NCI-H524 (cell line): ENCODE data around the gene HIBADH.
"Not testable (repeated sequence)": the region's sequence is repeated elsewhere in the genome, so short reads cannot be mapped to it uniquely, and the experiment has no call there.

Source experiments
- DNase-seq, 2 experiments: peaks; one replicate each; lab custom pipeline; 2025; lab: John Stamatoyannopoulos, UW

The HIBADH gene

DNA sequence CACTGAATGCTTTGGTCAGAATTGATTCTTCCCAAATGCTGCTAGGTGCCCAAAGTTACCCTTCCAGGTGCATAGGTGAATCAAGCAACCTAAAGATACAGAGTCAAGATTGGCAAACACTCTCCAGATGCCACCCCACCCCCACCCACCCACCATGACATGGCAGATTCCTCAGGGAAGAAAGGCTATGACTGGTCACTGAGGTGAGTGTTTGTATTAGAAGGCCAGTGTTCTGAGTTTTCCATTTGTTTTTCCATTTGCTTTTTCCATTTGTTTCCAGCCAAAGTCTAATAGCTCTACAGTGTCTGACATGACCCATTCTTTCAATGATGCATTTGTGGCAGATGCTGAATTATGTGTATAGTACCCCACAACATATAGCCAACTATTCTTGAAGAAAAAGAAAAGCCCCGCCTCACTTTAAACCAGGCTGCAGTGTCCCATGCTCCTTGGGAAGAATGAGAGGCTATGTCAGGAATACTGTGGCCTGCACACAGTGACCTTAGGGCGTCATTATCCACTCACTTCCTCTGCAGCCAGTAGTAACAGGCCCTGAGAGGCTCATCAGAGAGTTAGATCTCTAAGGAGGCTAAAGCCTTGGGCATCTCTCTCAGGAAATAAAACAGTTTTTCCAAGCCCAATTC is 16.1 kb upstream of the HIBADH start:
- DNase-seq, result no peak

DNA sequence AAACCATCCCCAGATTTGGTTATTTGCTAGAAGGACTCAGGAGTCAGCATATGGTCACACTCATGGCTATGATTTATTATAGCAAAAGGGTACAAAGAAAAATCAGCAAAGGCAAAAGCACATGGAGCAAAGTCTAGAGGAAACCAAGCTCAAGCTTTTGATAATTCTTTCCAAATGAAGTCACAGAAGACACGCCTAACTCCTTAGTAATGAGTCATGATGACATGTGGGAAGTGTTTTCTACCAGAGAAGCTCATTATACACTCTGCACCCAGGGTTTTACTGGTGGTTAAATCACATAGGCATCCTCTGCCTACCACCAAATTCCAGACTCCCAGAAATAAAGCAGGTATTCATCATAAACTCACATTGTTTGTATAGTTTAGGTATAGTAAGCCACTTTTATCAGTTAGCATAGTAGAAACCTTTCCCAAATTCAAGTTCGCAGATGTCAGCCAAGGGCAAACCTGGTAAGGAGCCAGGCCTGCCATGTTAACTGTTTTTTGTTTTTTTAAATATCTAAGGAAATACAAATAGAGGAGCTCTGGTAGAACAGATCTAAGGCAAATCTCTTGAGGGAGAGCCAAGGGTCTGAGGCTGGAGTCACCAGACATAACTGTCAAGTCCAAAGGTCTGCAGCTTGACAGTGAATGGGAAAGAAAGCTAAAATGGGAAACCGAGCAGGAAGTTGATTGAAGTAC is 15.4 kb upstream of the HIBADH start:
- DNase-seq, result no peak

DNA sequence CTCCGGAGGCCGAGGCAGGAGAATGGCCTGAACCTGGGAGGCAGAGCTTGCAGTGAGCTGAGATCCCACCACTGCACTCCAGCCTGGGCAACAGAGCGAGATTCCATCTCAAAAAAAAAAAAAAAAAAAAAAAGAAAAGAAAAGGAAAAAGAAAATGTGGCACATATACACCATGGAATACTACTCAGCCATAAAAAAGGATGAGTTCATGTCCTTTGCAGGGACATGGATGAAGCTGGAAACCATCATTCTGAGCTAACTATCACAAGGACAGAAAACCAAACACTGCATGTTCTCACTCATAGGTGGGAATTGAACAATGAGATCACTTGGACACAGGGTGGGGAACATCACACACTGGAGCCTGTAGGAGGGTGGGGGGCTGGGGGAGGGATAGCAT is 11.4 kb upstream of the HIBADH start:
- not testable (repeated sequence) for DNase-seq

DNA sequence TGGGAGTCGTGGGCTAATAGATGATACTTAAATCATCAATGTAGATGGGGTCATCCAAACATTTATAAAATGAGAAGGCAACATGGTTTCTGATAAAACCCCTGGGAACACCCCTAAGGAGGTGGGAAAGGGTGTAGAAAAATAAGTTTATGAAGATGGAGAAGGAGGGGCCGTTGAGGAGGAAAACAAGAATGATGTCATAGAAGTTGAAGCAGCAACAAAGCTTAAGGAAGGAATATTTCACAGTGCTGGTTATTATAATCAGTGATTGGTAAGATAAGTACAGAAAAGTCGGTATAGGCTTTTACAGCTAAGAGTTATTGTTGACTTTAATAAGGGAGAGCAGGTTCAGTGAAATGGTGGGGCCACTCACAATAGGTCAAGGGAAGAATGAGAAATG is 9.0 kb upstream of the HIBADH start:
- DNase-seq, result no peak

DNA sequence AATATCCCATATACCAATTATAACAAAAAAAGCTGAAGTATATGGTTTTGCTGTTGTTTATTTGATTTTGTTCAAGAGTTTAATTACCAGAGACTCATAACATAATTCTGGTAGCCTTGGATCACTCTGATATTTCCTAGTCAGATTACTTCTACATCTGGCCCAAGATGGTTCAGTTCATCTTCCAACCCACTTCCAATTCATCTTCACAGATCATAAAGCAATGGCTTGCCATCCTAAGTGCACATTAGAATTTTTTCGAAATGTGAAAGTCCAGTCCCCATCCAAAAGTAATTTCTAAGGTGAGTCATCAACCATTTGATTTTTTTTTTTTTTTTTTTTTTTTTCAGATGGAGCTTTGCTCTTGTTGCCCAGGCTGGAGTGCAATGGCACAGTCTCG is 8.0 kb upstream of the HIBADH start:
- no peak for DNase-seq

DNA sequence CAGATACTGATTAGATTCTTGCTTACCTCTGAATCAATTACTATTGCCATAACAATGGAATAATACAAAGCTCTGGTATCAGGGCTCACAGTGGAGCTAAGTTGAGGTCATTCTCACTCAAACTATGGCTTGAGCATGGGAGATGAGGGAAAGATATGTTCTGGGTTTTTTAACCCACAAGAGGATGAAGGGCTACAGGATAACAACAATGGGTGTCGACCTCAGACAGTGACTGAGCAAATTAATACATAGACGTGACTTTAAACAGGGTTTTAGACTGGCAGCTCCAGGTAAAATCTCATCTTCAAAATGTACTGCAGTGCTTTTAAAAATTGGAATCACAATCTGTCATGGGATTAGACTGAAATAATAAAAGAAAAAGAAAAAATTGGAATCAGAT is 7.5 kb upstream of the HIBADH start:
- no peak for DNase-seq

DNA sequence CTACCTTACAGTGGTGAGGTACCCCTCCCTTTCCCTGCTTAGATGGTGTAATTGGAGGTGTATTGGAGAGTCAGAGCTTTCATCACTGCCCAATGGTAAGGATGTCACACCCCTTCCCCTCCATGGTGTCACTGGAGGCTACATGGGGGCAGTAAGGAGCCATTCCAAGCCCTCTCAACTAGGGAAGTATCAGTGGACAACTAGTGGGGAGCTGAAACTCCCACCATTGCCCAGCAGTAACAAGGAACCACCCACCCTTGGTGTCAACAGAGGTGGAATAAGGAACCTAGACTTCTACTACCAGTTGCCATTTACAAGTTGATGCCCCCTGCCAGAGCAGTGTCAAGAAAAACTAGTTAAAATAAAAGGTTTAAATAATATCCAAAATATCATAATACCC is 2.8 kb upstream of the HIBADH start:
- no peak for DNase-seq

DNA sequence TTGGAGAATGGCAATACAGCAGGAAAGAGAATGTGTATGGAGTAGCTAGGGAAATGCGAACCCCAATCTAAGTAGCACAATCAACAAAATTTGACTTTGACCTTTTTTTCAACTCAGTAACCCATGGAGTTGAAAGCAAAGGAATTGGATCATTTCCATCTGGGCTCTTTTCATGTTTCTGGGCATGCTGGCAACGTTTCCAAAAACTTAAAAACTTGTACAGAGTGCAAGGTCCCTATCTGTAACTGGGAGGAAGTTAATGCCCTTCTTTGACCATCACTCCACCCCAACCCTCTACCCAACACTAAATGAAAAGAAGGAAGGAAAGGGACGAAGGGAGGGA is 1.3 kb upstream of the HIBADH start:
- DNase-seq, result no peak

DNA sequence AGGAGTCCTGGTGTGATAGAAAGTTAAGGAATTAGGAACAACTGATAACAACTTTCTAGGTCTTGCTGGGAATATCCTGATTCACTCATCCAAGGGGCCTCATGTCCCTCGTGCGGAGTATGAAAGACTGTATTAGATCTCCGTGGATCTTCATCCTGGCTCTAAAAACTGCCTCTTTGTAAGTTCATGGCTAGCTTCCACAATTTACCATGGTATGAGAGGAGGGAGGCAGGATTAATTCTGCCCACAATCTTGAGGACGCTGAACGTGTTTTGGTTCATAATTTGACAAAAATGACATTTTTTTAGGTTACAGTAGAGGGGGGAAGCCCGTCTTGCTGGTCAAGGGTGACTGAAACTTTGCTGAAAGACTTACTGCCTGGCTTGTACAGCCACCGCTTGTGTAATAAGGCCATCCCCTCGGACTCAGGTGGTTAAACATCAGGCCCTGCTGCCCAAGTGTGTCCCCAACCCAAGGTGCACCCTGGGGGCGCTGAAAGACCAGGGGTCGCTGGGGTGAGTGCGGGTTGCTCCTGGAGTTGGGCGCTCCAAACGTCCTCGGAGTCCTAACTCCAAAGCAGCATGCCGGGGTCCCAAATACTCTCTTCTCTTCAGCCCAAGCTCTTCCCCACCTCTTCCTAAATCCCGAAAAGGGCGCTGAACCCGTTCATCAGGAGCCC is 733 bp downstream of the HIBADH start:
- peak; percentile 26 to 50 for DNase-seq

DNA sequence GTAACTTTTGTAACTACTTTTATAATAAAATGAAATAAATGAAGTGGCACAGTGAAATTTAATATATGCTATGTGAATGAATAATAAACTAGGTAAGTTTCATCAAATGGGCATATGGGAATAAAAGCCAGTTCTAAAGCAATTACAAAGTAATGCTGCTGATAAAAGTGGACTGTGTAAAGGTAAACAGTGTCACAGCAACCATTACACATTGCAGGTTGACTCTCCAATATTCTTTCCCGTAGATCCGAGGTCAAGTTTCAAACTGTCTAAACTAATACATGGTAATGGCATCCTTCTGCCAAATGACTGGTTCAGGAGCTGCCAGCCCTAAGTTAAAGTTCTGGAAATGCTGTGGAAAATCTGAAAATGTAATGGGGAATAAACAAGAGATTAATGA is 6.0 kb downstream of the HIBADH start:
- DNase-seq, result no peak

DNA sequence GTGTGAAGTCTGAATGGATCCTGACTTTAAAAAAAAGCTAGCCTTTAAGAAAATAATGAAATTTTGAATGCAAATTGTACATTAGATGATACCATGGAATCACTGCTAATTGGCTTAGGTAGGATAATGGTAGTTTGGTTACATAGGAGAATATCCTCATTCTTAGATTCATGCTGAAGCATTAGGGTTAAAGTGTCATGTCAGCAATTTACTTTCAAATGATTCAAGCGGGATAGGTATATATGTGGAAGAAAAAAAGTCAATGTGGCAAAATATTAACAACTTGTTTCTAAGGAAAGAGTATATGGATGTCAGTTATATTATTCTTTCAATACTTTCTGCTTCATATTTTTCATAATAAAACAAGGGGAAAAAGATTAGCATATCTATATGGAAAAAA is 7.5 kb downstream of the HIBADH start:
- DNase-seq, result no peak

DNA sequence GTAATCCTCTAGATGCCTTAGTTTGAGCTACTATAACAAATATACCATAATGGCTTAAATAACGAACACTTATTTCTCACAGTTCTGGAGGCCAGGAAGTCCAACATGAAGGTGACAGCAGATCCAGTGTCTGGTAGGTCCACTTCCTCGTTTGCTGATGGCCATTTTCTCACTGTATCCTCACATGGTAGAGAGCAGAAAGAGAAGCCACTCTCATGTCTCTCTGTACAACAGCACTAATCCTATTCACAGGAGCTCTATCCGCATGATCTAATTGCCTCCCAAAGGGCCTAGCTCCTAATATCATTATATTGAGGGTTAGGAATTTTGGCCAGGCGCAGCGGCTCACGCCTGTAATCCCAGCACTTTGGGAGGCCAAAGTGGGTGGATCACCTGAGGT is 10.2 kb downstream of the HIBADH start:
- DNase-seq, result no peak

DNA sequence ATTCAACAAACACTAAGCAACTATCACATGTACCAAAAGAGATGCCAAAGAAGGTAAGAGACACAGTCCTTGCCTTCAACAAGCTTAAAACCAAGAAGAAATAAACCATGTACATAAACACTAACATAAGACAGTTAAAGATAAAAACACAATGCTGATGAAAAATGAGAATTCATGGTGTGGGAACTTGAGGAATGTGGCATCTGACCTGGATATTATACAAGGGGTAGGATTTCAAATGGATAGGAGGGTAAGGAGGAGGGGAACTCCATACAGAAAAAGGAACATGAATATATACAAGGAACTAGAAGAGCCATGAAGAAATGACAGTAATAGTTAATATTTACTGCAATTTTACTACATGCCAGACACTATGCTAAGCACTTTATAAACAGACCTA is 11.0 kb downstream of the HIBADH start:
- no peak for DNase-seq

DNA sequence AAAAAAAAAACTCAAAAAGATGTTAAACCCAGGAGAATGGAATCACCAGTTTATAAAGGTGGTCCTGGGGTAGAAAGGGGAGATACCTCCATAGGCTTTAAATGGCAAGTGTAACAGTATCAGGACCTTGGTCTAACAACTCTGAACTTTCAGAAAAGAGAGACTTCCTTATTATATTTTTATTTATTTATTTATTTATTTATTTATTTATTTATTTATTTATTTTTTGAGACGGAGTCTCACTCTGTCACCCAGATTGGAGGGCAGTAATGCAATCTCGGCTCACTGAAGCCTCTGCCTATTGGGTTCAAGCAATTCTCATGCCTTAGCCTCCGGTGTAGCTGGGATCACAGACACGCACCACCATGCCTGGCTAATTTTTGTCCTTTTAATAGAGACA is 12.4 kb downstream of the HIBADH start:
- DNase-seq, result no peak

DNA sequence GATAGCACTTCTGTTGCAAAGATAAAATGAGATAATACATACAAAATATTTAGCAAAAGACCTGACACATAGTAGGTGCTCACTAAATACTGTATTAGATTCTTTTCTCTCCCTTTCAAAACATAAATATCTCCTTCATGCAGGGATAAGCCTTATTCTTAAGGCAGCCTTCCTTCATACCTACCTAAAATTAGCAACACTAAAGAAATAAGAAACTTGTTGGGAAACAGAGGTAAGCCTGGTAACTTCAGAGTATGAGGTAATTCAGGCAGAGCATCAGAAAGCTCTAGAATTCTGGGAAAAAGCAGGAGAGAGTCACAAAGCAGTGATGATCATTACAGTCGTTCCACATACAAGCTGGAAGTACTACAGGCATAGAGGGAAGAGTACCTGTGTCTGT is 15.2 kb downstream of the HIBADH start:
- no peak for DNase-seq

DNA sequence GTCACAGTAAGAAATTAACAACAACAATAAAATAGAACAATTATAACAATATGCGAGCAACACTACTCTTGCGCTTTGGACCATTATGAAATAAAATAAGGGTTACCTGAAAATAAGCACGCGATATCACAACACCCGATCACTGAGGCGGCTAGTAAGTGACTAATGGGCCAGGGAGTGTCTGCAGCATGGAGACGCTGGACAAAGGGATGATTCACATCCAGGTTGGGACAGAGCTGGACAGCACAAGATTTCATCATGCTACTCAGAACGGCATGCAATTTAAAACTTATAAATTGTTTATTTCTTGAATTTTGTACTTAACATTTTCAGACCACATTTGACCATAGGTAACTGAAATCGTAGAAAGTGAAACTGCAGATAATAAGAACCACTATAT is 15.6 kb downstream of the HIBADH start:
- no peak for DNase-seq

DNA sequence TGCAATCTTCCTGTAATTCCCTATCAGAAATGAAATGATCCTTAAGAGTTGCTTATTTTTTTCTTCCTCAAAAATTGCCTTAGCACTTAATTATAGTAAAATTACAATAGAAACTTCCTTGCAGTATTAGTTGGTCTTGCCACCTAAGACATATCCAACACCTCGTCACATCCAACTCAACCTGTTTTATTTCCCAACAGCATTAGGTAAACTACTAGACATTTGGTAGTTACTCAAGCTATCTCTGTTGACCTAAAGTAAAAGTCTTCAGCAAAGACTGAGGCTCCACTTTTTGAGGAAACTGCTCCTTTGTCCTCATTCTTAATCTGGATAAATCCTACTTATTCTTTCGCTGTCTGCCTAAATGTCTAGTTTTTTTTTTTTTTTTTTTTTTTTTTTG is 20.4 kb downstream of the HIBADH start:
- no peak for DNase-seq

DNA sequence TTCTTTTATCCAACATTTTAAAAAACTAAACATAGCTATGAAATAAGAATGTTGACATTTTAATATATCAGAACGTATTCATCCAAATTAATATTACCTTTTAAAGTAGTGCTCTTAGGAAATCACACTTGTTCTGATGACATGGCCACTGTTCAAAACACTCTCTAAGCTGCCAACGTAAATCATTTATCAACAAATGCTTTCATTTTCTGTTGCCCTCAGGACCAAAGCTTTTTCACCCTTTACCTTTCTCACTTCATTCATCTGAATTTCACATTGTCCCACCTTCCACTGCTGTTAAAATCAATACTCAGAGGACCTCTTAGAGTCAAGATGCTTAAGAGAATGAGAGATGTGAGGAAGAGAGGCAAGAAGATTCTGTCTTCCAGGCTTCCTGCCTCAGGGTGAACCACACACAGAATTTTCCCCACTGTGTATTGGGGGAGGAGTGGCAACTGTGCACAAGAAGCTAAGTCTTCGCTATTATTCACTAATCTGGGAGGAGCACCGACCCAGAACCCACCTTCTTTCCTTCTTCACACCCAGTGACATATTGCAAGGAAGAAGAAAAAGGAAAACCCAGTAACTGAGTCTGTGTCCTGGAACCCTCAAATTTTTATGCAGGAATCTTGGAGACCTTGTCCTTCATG is 21.0 kb downstream of the HIBADH start:
- no peak for DNase-seq

DNA sequence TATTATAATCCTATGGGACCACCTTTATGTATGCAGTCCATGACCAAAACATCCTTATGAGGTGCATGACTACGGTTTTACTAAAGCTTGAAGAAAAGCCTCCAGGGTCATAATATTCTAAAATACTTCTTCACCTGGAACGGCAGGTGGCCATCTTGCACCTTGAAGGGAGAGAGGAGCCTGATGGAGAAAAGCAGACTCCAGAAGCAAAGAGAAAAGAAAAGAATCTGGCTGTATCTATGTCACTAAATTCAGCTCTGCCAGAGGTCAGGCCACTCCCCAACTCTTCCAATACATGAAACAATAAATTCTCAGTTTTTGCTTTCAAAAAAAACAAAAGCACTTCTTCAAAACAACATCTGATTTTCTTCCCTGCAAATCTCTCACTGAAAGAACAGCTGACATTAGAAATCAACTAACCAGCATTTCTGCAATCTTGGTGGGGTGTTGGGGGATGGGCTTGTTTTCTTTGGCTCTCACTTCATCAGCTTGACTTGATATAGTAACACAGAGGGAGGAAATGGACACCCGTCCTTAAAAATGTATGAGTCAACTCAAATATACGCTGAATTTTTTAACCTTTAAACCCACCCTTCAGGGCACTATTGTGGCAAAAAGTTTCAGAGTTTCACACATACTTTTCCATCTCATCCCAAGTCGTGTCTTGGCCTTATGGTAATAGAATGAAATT is 21.7 kb downstream of the HIBADH start:
- DNase-seq, result no peak

DNA sequence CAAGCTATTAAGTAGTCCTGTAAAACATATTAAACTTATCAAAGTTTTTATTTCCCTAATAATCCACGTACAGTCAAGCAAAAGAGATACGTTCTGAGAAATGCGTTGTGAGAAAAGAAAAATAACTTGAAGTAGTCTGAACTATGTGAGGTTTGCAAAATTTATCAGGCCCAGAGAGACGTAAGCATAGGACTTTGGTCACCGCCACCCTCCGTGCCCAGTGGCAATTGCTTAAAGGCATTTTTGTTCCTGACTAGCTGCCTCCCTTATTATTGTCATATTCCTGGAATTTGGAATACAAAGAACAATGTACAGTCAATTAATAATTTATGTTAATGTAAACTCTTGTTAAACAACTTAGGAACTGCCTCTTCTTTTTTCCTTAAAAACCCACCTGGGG is 22.8 kb downstream of the HIBADH start:
- DNase-seq, result no peak

DNA sequence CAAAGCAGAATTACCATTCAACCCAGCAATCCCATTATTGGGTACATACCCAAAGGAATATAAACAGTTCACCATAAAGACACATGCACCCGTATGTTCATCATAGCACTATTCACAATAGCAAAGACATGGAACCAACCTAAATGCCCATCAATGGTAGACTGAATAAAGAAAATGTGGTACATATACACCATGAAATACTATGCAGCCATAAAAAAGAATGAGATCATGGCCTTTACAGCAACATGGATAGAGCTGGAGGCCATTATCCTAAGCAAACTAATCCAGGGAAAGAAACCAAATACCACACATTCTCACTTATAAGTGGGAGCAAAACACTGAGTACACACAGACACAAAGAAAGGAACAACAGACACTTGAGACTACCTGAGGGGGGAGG is 23.6 kb downstream of the HIBADH start:
- DNase-seq, result not testable (repeated sequence)

DNA sequence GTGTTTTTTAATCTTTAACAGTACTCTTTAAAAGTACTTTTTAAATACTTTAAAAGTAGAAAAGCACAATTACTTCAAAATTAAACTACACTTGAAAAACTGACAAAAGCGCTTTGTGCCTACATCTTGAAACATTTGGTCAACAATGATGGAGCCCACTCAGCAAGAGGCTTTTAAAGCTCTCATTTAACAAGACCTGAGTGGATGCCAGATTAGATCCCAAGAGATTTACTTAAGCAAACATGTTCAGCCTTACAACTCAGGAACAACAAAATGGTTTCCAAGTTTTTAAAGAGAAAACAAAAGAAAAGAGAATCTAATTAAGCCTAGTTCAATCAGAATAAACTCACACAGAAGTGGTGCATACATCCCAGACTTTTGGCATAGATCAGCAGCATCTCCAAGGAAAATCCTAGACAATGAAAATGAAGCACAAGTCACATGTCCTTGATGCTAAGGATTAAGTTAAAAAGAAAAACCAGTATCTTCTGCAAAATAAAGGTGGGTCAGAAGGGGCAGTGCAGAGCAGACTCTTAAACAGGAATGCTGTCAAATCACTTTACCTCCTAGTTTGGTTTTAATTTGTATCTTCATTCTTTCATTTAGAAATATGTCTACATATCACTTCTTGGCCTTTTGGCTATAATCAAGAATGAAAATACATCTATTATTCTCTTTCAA is 26.2 kb downstream of the HIBADH start:
- DNase-seq, result peak; percentile 37 to 56
